VCaP (cell line): ENCODE measurements around the gene CLDN9.
A peak's percentile ranks its signal among the peaks of the same experiment; 100 is the strongest.

Experiments
- H3K27ac ChIP-seq: fragments of 450-650 bp; 2 replicates; pipeline ENCODE4 v1.5.1; 2017
- CTCF ChIP-seq: fragments of 450-650 bp; conservative IDR thresholded peaks from 2 replicates; pipeline ENCODE4 v1.5.1; 2017; ENCODE audit warnings: mild to moderate bottlenecking, moderate library complexity

The CLDN9 gene

GRCh38 chr16:2982402-2982801 lies 30.3 kb upstream of the CLDN9 start:
- no peak for TF ChIP-seq CTCF
- no peak overlapping the region for H3K27ac ChIP-seq

- peak; percentile 92 for TF ChIP-seq CTCF
- H3K27ac ChIP-seq: no peak overlapping the region
These were observed 29.0 kb upstream of the CLDN9 start for GRCh38 chr16:2983706-2984136.

GRCh38 chr16:2985462-2985861 lies 27.3 kb upstream of the CLDN9 start:
- H3K27ac ChIP-seq: no peak overlapping the region
- TF ChIP-seq CTCF: no peak

- TF ChIP-seq CTCF: no peak
- H3K27ac ChIP-seq: no peak overlapping the region
These were observed 26.8 kb upstream of the CLDN9 start for GRCh38 chr16:2985893-2986355.

- no peak overlapping the region for H3K27ac ChIP-seq
- no peak for TF ChIP-seq CTCF
These were observed 26.0 kb upstream of the CLDN9 start for GRCh38 chr16:2986623-2987188.

GRCh38 chr16:2987286-2987685 lies 25.4 kb upstream of the CLDN9 start:
- no peak for TF ChIP-seq CTCF
- no peak overlapping the region for H3K27ac ChIP-seq

GRCh38 chr16:2987833-2988232 lies 24.9 kb upstream of the CLDN9 start:
- no peak for TF ChIP-seq CTCF
- H3K27ac ChIP-seq: no peak overlapping the region
